Tibial nerve (tissue), 4 donors: ENCODE measurements around the gene ING1. TPM values are rescaled to one million over a fixed set of nuclear protein-coding genes. Genes with fewer than 3 reads are reported as not detected.

Source experiments
- DNase-seq, 2 donors: peaks; one replicate each; pipeline ENCODE4 v3.0.0-alpha.2; 2019; ENCODE audit warnings: low spot score in 2 of 2
- H3K27ac ChIP-seq, 4 donors: fragments of 200-600 bp; sonication (generic) in 3 of 4; one replicate each; pipeline ENCODE4 v1.5.1; 2017 to 2019; ENCODE audit warnings: mild to moderate bottlenecking in 1 of 4
- H3K27me3 ChIP-seq, 2 donors: fragments of 200-600 bp; sonication (generic) in 1 of 2; one replicate each; pipeline versions ENCODE4 v1.5.1 to v1.6.0; 2017 to 2019
- H3K36me3 ChIP-seq, 3 donors: fragments of 200-600 bp; sonication (generic); one replicate each; pipeline ENCODE4 v1.5.1; 2018 to 2019
- H3K4me1 ChIP-seq, 4 donors: fragments of 200-600 bp; sonication (generic) in 3 of 4; one replicate each; pipeline ENCODE4 v1.5.1; 2017 to 2019
- H3K4me3 ChIP-seq, 4 donors: fragments of 200-600 bp; sonication (generic) in 3 of 4; one replicate each; pipeline ENCODE4 v1.5.1; 2017 to 2019; ENCODE audit warnings: mild to moderate bottlenecking in 1 of 4, moderate library complexity in 1 of 4
- H3K9me3 ChIP-seq, 4 donors: fragments of 200-600 bp; sonication (generic) in 3 of 4; one replicate each; pipeline ENCODE4 v1.5.1; 2017 to 2019
- EP300 ChIP-seq, 2 donors: sonication (generic); formaldehyde crosslinking; IDR thresholded peaks; one replicate each; pipeline ENCODE4 v1.6.1; 2017; ENCODE audit warnings: antibody characterized with exemption in 2 of 2, mild to moderate bottlenecking in 1 of 2
- POLR2A ChIP-seq, 2 donors: fragments of 450-650 bp; IDR thresholded peaks; one replicate each; pipeline ENCODE4 v1.6.1; 2017; ENCODE audit warnings: antibody characterized with exemption in 2 of 2, mild to moderate bottlenecking in 2 of 2, moderate library complexity in 2 of 2
- WGBS, 2 donors: methylation state at CpG; one replicate each; pipeline ENCODE4 v1.1.5; 2018; 5-methylcytosine and 5-hydroxymethylcytosine counted together
- total RNA-seq, 4 donors: library from RNA; depleted of rRNA; stranded (reverse); fragments of >200 nt; gene quantifications; one replicate each; pipeline ENCODE4 v1.1.0, GENCODE V29; 2016
- TF ChIP-seq, protein P1 (sequence below), 5 experiments: fragments of 200-600 bp in 3 of 5; fragments of 450-650 bp in 2 of 5; sonication (generic) in 3 of 5; IDR thresholded peaks; one replicate each; pipeline ENCODE4 v1.5.1; 2016 to 2019; ENCODE audit warnings: antibody characterized with exemption in 5 of 5, mild to moderate bottlenecking in 3 of 5, moderate library complexity in 2 of 5

The ING1 gene, protein sequence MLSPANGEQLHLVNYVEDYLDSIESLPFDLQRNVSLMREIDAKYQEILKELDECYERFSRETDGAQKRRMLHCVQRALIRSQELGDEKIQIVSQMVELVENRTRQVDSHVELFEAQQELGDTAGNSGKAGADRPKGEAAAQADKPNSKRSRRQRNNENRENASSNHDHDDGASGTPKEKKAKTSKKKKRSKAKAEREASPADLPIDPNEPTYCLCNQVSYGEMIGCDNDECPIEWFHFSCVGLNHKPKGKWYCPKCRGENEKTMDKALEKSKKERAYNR
- 10 to 100 TPM; 23.6 to 32.2 (median 28.3) TPM for total RNA-seq

DNA sequence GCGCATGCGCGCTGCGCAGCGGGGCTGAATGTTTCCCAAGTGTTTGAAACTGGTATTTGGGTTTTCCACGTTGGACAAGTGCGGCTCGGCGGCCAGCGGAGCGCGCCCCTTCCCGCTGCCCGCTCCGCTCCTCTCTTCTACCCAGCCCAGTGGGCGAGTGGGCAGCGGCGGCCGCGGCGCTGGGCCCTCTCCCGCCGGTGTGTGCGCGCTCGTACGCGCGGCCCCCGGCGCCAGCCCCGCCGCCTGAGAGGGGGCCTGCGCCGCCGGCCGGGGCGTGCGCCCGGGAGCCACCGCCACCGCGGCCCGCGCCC, at the start of gene ING1:
Gene ING1 (plus strand): TSS at position 59 of the 311 bp plus-strand sequence. CDS start 450 bp downstream, outside the sequence.
- H3K27me3 ChIP-seq, result no peaks in the 10 kb centered on the region
- no peaks in the 10 kb centered on the region for H3K36me3 ChIP-seq
- no peak for DNase-seq
- TF ChIP-seq, protein P1, sequence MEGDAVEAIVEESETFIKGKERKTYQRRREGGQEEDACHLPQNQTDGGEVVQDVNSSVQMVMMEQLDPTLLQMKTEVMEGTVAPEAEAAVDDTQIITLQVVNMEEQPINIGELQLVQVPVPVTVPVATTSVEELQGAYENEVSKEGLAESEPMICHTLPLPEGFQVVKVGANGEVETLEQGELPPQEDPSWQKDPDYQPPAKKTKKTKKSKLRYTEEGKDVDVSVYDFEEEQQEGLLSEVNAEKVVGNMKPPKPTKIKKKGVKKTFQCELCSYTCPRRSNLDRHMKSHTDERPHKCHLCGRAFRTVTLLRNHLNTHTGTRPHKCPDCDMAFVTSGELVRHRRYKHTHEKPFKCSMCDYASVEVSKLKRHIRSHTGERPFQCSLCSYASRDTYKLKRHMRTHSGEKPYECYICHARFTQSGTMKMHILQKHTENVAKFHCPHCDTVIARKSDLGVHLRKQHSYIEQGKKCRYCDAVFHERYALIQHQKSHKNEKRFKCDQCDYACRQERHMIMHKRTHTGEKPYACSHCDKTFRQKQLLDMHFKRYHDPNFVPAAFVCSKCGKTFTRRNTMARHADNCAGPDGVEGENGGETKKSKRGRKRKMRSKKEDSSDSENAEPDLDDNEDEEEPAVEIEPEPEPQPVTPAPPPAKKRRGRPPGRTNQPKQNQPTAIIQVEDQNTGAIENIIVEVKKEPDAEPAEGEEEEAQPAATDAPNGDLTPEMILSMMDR (IDR thresholded peaks at IDR 0.05), result no peak
- TF ChIP-seq EP300 (IDR thresholded peaks at IDR 0.05), result no peak
- TF ChIP-seq POLR2A (IDR thresholded peaks at IDR 0.05), result no peak
- peaks cover 0 to 31% (median 21%) of the 10 kb centered on the region in 4 donors for H3K4me1 ChIP-seq
- WGBS, 2 donors, result 0% methylated on average over 11 to 38 of the region's 45 CpGs
- H3K4me3 ChIP-seq, result peak within 1 kb of the TSS; percentile 80 to 93 (median 90)
- peak within 1 kb of the TSS; percentile 98 to 100 (median 99) for H3K27ac ChIP-seq
- no peaks in the 10 kb centered on the region for H3K9me3 ChIP-seq

DNA sequence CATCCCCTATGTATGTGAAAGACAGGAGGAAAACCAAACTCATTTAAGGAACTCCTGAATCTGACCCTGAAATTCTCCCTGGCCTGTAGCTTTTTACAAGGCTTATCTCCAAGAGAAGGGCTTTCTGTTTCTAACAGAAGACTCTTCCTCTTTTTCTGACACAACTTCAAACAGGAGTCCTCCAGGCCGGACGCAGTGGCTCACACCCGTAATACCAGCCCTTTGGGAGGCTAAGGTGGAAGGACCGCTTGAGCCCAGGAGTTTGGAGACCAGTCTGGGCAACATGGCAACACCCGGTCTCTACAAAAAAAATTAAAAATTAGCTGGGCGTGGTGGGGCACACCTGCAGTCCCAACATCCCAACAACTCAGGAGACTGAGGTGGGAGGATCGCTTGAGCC, 49.5 kb upstream of the ING1 start:
- Histone ChIP-seq H3K27me3 (no peaks in the 10 kb centered on the region), H3K4me1 (no peaks in the 10 kb centered on the region), H3K27ac (no peak overlapping the region), H3K9me3 (peaks cover 0 to 11% (median 0%) of the 10 kb centered on the region in 4 donors), H3K4me3 (no peak overlapping the region), H3K36me3 (peaks cover 2 to 100% (median 3%) of the 10 kb centered on the region in 3 donors)
- no peak for DNase-seq
- WGBS, 2 donors, result 89 to 93% methylated on average over 7 of the region's 7 CpGs
- TF ChIP-seq, protein P1 (IDR thresholded peaks at IDR 0.05), result no peak
- TF ChIP-seq EP300 (IDR thresholded peaks at IDR 0.05) (no peak), POLR2A (IDR thresholded peaks at IDR 0.05) (no peak)

DNA sequence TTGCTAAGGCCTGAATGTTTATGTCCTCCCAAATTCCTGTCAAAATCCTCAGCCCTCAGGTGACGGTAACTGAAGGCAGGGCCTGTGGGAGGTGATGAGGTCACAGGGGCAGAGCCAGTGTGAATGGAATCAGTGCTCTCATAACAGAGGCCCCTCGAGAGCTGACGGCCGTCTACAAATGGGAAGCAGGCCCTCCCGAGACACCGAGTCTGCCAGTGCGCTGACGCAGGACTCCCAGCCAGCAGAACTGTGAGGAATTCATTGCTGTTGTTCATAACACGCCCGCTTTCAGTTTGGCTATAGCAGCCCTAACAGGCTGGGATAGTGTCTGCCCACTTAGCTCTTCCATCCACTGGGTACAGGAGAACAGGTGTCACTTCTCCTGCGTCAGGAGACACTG, 48.8 kb upstream of the ING1 start:
- Histone ChIP-seq H3K27ac (no peak overlapping the region), H3K4me1 (no peaks in the 10 kb centered on the region), H3K36me3 (peaks cover 2 to 100% (median 4%) of the 10 kb centered on the region in 3 donors), H3K4me3 (no peak overlapping the region), H3K27me3 (no peaks in the 10 kb centered on the region), H3K9me3 (peaks cover 0 to 14% (median 0%) of the 10 kb centered on the region in 4 donors)
- TF ChIP-seq EP300 (IDR thresholded peaks at IDR 0.05) (no peak), POLR2A (IDR thresholded peaks at IDR 0.05) (no peak)
- TF ChIP-seq, protein P1 (IDR thresholded peaks at IDR 0.05), result no peak
- WGBS, 2 donors, result 81 to 96% methylated on average over 11 of the region's 11 CpGs
- DNase-seq, result no peak

DNA sequence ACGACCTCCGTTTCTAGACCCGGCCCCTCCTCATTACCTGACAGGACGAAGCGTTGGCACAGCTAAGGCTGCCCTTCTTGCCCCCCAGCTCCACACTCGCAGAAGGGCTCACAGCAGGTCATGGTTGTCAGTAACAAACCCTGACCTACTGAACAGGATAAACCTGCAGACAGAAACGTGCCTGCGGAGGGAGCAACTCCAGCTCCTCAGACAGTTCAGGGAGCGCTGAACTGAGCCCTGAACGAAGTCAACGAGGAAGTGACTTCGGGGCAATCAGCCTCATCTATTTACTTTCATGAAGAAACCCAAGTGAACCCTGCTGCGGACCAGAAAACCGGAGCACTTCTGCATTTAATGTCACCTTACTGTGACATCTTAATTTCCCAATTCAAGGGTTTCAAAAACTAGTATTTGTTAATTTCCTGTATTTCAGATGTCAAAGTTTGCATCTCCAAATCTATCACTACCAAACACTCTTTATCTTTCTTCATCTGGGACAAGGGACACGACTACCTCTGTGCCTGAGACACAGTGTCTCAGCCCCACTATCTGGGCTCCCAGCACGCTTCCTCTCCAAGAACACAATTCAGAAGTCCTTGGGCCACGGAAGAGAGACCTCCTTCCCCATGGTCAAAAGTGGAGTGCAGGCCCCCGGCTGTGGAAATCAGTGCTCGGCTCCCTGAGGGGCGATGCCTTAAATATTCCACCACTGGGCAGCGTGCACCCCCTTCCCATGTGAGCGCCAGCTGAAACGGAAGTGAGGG, 47.8 kb upstream of the ING1 start:
- WGBS, 2 donors, result 83 to 88% methylated on average over 20 to 23 of the region's 23 CpGs
- Histone ChIP-seq H3K4me3 (no peak overlapping the region), H3K36me3 (peaks cover 7 to 100% (median 10%) of the 10 kb centered on the region in 3 donors), H3K4me1 (no peaks in the 10 kb centered on the region), H3K27me3 (no peaks in the 10 kb centered on the region), H3K27ac (no peak overlapping the region), H3K9me3 (peaks cover 0 to 10% (median 0%) of the 10 kb centered on the region in 4 donors)
- no peak for DNase-seq
- TF ChIP-seq, protein P1 (IDR thresholded peaks at IDR 0.05), result no peak
- TF ChIP-seq EP300 (IDR thresholded peaks at IDR 0.05) (no peak), POLR2A (IDR thresholded peaks at IDR 0.05) (no peak)

- Histone ChIP-seq H3K4me3 (no peak overlapping the region), H3K27ac (no peak overlapping the region), H3K27me3 (no peaks in the 10 kb centered on the region), H3K36me3 (peaks cover 7 to 100% (median 10%) of the 10 kb centered on the region in 3 donors), H3K9me3 (peaks cover 0 to 7% (median 0%) of the 10 kb centered on the region in 4 donors), H3K4me1 (no peaks in the 10 kb centered on the region)
- WGBS, 2 donors, result 76 to 84% methylated on average over 8 of the region's 8 CpGs
- TF ChIP-seq POLR2A (IDR thresholded peaks at IDR 0.05) (no peak), EP300 (IDR thresholded peaks at IDR 0.05) (no peak)
- TF ChIP-seq, protein P1 (IDR thresholded peaks at IDR 0.05), result no peak
- DNase-seq, result no peak
Observed at GRCh38 chr13:110666255-110666533, 47.3 kb upstream of the ING1 start.
